Nephron (organoid): ENCODE measurements around the gene MON2.

Source experiments
- H3K27ac Mint-ChIP-seq, 3 experiments: 2 replicates each; pipeline ENCODE4 v1.8.0; 2020; ENCODE audit warnings: mixed read lengths in 3 of 3, mild to moderate bottlenecking in 2 of 3, moderate library complexity in 1 of 3
- H3K27me3 Mint-ChIP-seq: 2 replicates; pipeline ENCODE4 v1.8.0; 2021; ENCODE audit warnings: low read depth, mild to moderate bottlenecking, moderate library complexity, mixed read lengths
- H3K36me3 Mint-ChIP-seq: 2 replicates; pipeline ENCODE4 v1.8.0; 2020; ENCODE audit warnings: low read depth, mixed read lengths
- H3K4me1 Mint-ChIP-seq: 2 replicates; pipeline ENCODE4 v1.8.0; 2020; ENCODE audit warnings: mixed read lengths
- H3K4me3 Mint-ChIP-seq, 3 experiments: 2 replicates each; pipeline ENCODE4 v1.8.0; 2020; ENCODE audit warnings: mild to moderate bottlenecking in 3 of 3, mixed read lengths in 3 of 3, moderate library complexity in 2 of 3
- H3K9me3 Mint-ChIP-seq: 2 replicates; pipeline ENCODE4 v1.8.0; 2020; ENCODE audit warnings: mixed read lengths
- TF ChIP-seq, protein P1 (sequence below), 3 experiments: fragments of 200-600 bp; sonication (generic); IDR thresholded peaks; one replicate each; pipeline ENCODE4 v1.5.0; 2021; ENCODE audit warnings: antibody characterized with exemption in 3 of 3; ENCODE audit not compliant: unreplicated experiment in 3 of 3

The MON2 gene

DNA sequence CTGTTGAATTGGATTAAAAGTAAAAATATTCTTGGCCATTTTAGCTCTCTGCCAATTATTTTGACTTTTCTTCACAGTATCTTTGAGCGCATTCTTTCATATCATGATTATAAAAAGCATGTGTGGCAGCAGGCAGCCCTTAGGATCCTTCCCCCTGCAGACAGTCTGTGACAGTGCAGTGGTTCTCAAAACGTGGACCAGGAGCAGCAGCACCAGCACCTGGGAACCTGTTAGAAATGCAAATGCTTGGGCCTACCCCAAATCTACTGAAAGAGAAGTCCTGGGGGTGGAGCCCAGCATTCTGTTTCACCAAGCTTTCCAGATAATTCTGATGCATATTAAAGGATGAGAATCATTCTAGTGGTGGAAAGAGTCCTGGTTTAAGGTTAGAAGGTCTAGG, 155.6 kb downstream of the MON2 start:
- no peaks in the 10 kb centered on the region for H3K9me3 Mint-ChIP-seq
- H3K4me1 Mint-ChIP-seq = peaks cover 12% of the 10 kb centered on the region
- no peaks in the 10 kb centered on the region for H3K27me3 Mint-ChIP-seq
- no peaks in the 10 kb centered on the region for H3K36me3 Mint-ChIP-seq
- no peak overlapping the region for H3K27ac Mint-ChIP-seq
- no peak overlapping the region for H3K4me3 Mint-ChIP-seq
- TF ChIP-seq, protein P1, sequence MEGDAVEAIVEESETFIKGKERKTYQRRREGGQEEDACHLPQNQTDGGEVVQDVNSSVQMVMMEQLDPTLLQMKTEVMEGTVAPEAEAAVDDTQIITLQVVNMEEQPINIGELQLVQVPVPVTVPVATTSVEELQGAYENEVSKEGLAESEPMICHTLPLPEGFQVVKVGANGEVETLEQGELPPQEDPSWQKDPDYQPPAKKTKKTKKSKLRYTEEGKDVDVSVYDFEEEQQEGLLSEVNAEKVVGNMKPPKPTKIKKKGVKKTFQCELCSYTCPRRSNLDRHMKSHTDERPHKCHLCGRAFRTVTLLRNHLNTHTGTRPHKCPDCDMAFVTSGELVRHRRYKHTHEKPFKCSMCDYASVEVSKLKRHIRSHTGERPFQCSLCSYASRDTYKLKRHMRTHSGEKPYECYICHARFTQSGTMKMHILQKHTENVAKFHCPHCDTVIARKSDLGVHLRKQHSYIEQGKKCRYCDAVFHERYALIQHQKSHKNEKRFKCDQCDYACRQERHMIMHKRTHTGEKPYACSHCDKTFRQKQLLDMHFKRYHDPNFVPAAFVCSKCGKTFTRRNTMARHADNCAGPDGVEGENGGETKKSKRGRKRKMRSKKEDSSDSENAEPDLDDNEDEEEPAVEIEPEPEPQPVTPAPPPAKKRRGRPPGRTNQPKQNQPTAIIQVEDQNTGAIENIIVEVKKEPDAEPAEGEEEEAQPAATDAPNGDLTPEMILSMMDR (IDR thresholded peaks at IDR 0.05; ENCODE audit: unreplicated experiment in 3 of 3) = no peak

- Mint-ChIP-seq H3K36me3 (no peaks in the 10 kb centered on the region), H3K9me3 (no peaks in the 10 kb centered on the region), H3K4me3 (no peak overlapping the region), H3K4me1 (peaks cover 29% of the 10 kb centered on the region), H3K27me3 (peaks cover 5% of the 10 kb centered on the region), H3K27ac (peak overlapping the region; percentile 12 to 48 (median 40))
- TF ChIP-seq, protein P1 (IDR thresholded peaks at IDR 0.05; ENCODE audit: unreplicated experiment in 3 of 3) = no peak
These were observed 158.6 kb downstream of the MON2 start for GRCh38 chr12:62625228-62625627.

DNA sequence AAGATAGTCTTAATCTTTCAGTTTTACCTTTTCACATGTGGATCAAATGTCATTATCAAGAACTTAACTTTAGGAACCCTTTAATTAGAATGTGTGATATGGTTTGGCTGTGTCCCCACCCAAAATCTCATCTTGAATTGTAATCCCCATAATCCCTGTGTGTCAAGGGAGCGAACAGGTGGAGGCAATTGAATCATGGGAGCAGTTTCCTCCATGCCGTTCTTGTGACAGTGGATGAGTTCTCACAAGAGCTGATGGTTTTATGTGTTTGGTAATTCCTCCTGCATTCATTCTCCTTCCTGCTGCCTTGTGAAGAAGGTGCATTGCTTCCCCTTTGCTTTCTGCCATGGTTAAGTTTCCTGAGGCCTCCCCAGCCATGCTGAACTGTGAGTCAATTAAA, 160.6 kb downstream of the MON2 start:
- Mint-ChIP-seq H3K27me3 (peaks cover 8% of the 10 kb centered on the region), H3K4me1 (peaks cover 40% of the 10 kb centered on the region), H3K4me3 (no peak overlapping the region), H3K27ac (no peak overlapping the region), H3K36me3 (no peaks in the 10 kb centered on the region), H3K9me3 (no peaks in the 10 kb centered on the region)
- TF ChIP-seq, protein P1 (IDR thresholded peaks at IDR 0.05; ENCODE audit: unreplicated experiment in 3 of 3) = no peak

- Mint-ChIP-seq H3K36me3 (no peaks in the 10 kb centered on the region), H3K9me3 (no peaks in the 10 kb centered on the region), H3K4me3 (no peak overlapping the region), H3K27me3 (peaks cover 8% of the 10 kb centered on the region), H3K4me1 (peaks cover 46% of the 10 kb centered on the region), H3K27ac (peak overlapping the region in 2 of 3 experiments; percentile 14 to 33)
- TF ChIP-seq, protein P1 (IDR thresholded peaks at IDR 0.05; ENCODE audit: unreplicated experiment in 3 of 3) = no peak
These were observed 162.8 kb downstream of the MON2 start for GRCh38 chr12:62629413-62629812.

GRCh38 chr12:62629971-62630739, 163.5 kb downstream of the MON2 start:
- no peaks in the 10 kb centered on the region for H3K36me3 Mint-ChIP-seq
- no peak overlapping the region for H3K4me3 Mint-ChIP-seq
- no peaks in the 10 kb centered on the region for H3K9me3 Mint-ChIP-seq
- peak overlapping the region in 2 of 3 experiments; percentile 14 to 17 for H3K27ac Mint-ChIP-seq
- H3K27me3 Mint-ChIP-seq = peaks cover 8% of the 10 kb centered on the region
- H3K4me1 Mint-ChIP-seq = peaks cover 45% of the 10 kb centered on the region
- TF ChIP-seq, protein P1 (IDR thresholded peaks at IDR 0.05; ENCODE audit: unreplicated experiment in 3 of 3) = no peak
